HepG2 (cell line): ENCODE measurements around the gene DNAJB2. TPM values are rescaled to one million over a fixed set of nuclear protein-coding genes. Genes with fewer than 3 reads are reported as not detected.
A peak's percentile ranks its signal among the peaks of the same experiment; 100 is the strongest.

ENCODE experiments used
- ATF4 ChIP-seq, 2 experiments: fragments of 450-650 bp in 1 of 2; sonication (generic) in 1 of 2; formaldehyde crosslinking; IDR thresholded peaks; 2 replicates each; pipeline versions ENCODE4 v1.5.0 to v1.8.0; 2020 to 2022; ENCODE audit warnings: mild to moderate bottlenecking in 1 of 2, missing genetic modification reagents in 1 of 2
- FIP1L1 ChIP-seq: fragments of 200-400 bp; formaldehyde crosslinking; IDR thresholded peaks from 2 replicates; pipeline ENCODE4 v1.6.1; 2018; ENCODE audit warnings: low read depth, mild to moderate bottlenecking, low read length, moderate library complexity, borderline replicate concordance; ENCODE audit not compliant: insufficient read depth
- GABPB1 ChIP-seq: IDR thresholded peaks from 2 replicates; pipeline ENCODE4 v1.6.1; 2016; ENCODE audit warnings: mild to moderate bottlenecking, missing genetic modification reagents, moderate library complexity, missing compliant biosample characterization
- HBP1 ChIP-seq: IDR thresholded peaks from 2 replicates; pipeline ENCODE4 v1.6.1; 2016; ENCODE audit warnings: low read depth, control low read depth
- HMGXB4 ChIP-seq, 2 experiments: sonication (generic) in 1 of 2; formaldehyde crosslinking in 1 of 2; IDR thresholded peaks; 2 replicates each; pipeline versions ENCODE4 v1.4.0 to v1.6.1; 2018 to 2020; ENCODE audit warnings: missing genetic modification reagents in 2 of 2, borderline replicate concordance in 1 of 2, low read depth in 1 of 2, mild to moderate bottlenecking in 1 of 2, missing biosample characterization in 1 of 2
- IKZF1 ChIP-seq: fragments of 450-650 bp; IDR thresholded peaks from 2 replicates; pipeline ENCODE4 v1.7.1; 2016
- JARID2 ChIP-seq: sonication (generic); formaldehyde crosslinking; IDR thresholded peaks from 2 replicates; pipeline ENCODE4 v1.8.1; 2023; ENCODE audit warnings: missing genetic modification reagents, inconsistent platforms; ENCODE audit not compliant: insufficient replicate concordance
- JDP2 ChIP-seq: sonication (generic); formaldehyde crosslinking; IDR thresholded peaks from 2 replicates; pipeline ENCODE4 v1.8.1; 2022; ENCODE audit warnings: missing genetic modification reagents, borderline replicate concordance
- KAT2B ChIP-seq: fragments of 150-350 bp; IDR thresholded peaks from 2 replicates; pipeline ENCODE4 v1.6.1; 2014; ENCODE audit warnings: low read depth, low read length, borderline replicate concordance
- KMT2B ChIP-seq: IDR thresholded peaks from 2 replicates; pipeline ENCODE4 v1.6.1; 2016; ENCODE audit warnings: missing genetic modification reagents, missing compliant biosample characterization
- MXD4 ChIP-seq: IDR thresholded peaks from 2 replicates; pipeline ENCODE4 v1.6.1; 2016; ENCODE audit warnings: mild to moderate bottlenecking, missing biosample characterization, missing genetic modification reagents
- MYNN ChIP-seq: sonication (generic); formaldehyde crosslinking; IDR thresholded peaks from 2 replicates; pipeline ENCODE4 v1.4.0; 2020; ENCODE audit warnings: mild to moderate bottlenecking, low read depth, missing genetic modification reagents
- NR2F2 ChIP-seq: IDR thresholded peaks from 2 replicates; pipeline ENCODE4 v1.6.1; 2012; ENCODE audit warnings: low read depth, inconsistent platforms, borderline replicate concordance
- RBM39 ChIP-seq: fragments of 200-400 bp; formaldehyde crosslinking; IDR thresholded peaks from one replicate; pipeline ENCODE4 v1.6.1; 2018; ENCODE audit warnings: antibody characterized with exemption, mild to moderate bottlenecking, low read depth, low read length; ENCODE audit not compliant: poor library complexity, severe bottlenecking
- ZFY ChIP-seq: sonication (generic); formaldehyde crosslinking; IDR thresholded peaks from 2 replicates; pipeline ENCODE4 v1.4.0; 2020; ENCODE audit warnings: missing genetic modification reagents
- ZNF17 ChIP-seq: sonication (generic); formaldehyde crosslinking; IDR thresholded peaks from 2 replicates; pipeline ENCODE4 v1.5.0; 2020; ENCODE audit warnings: mild to moderate bottlenecking, missing genetic modification reagents
- ZNF20 ChIP-seq: sonication (generic); formaldehyde crosslinking; IDR thresholded peaks from 2 replicates; pipeline ENCODE4 v1.4.0; 2020; ENCODE audit warnings: mild to moderate bottlenecking, moderate library complexity, missing genetic modification reagents
- ZNF224 ChIP-seq: sonication (generic); formaldehyde crosslinking; IDR thresholded peaks from 2 replicates; pipeline ENCODE4 v1.5.0; 2020; ENCODE audit warnings: mild to moderate bottlenecking, missing genetic modification reagents
- ZNF354B ChIP-seq: sonication (generic); formaldehyde crosslinking; IDR thresholded peaks from 2 replicates; pipeline ENCODE4 v1.8.0; 2022; ENCODE audit warnings: mild to moderate bottlenecking, missing genetic modification reagents
- ZNF576 ChIP-seq: sonication (generic); formaldehyde crosslinking; IDR thresholded peaks from 2 replicates; pipeline ENCODE4 v1.4.0; 2020; ENCODE audit warnings: mild to moderate bottlenecking, missing genetic modification reagents
- polyA plus RNA-seq, 8 experiments: library from polyadenylated mRNA; depleted of rRNA in 3 of 8; stranded (reverse) in 7 of 8; unstranded in 1 of 8; fragments of >200 nt; fragmentation: Illumina TruSeq in 4 of 8; extraction: Trizol in 4 of 8; gene quantifications; 2 replicates each; pipeline versions ENCODE4 v1.2.1 to v1.2.3, GENCODE V29; 2011 to 2016; ENCODE audit warnings: low read depth in 4 of 8, missing spikeins in 1 of 8, mixed read lengths in 1 of 8; ENCODE audit not compliant: insufficient read depth in 1 of 8
- total RNA-seq, 5 experiments: library from RNA; depleted of rRNA; stranded (reverse); fragments of >200 nt; fragmentation: Illumina TruSeq; extraction: Trizol; gene quantifications; 2 replicates each; pipeline ENCODE4 v1.2.3, GENCODE V29; 2016; ENCODE audit warnings: low read depth in 1 of 5
- TF ChIP-seq, protein P1 (sequence below): sonication (generic); formaldehyde crosslinking; IDR thresholded peaks from 2 replicates; pipeline ENCODE4 v1.5.0; 2020; ENCODE audit warnings: missing genetic modification reagents
- TF ChIP-seq, protein P2 (sequence below): IDR thresholded peaks from 2 replicates; pipeline ENCODE4 v1.6.1; 2016; ENCODE audit warnings: control low read depth

DNAJB2 gene
- total and polyA plus RNA-seq, 2 of the 13 experiments (the other 11 are each of a cell fraction or from before 2014, with no cell fraction given): 21.3 to 31.1 TPM

- TF ChIP-seq KMT2B (CRISPR knock-in tag) (peak; percentile 72), ZNF20 (CRISPR knock-in tag) (no peak), JARID2 (peak; percentile 97), IKZF1 (no peak), ZNF224 (CRISPR knock-in tag) (no peak), ZNF17 (CRISPR knock-in tag) (peak; percentile 59; the same call in 1 of the 2 replicates), JDP2 (CRISPR knock-in tag) (peak; percentile 89; the same call in 1 of the 2 replicates), KAT2B (no peak), MXD4 (CRISPR knock-in tag) (peak; percentile 86; the same call in 1 of the 2 replicates), ATF4 (CRISPR knock-in tag; IDR thresholded peaks at IDR 0.05) (peak in 1 of 2 experiments; percentile 75; a peak in 2 of 4 replicates), RBM39 (no peak), NR2F2 (no peak), MYNN (CRISPR knock-in tag) (peak; percentile 98), HBP1 (peak; percentile 98), ZNF576 (CRISPR knock-in tag) (no peak; the same call in 1 of the 2 replicates), FIP1L1 (no peak), ZNF354B (no peak), HMGXB4 (CRISPR knock-in tag; IDR thresholded peaks at IDR 0.05; ENCODE audit: borderline replicate concordance in 1 of 2, low read depth in 1 of 2) (peak; percentile 41 to 60; a peak in 2 of 4 replicates), GABPB1 (CRISPR knock-in tag) (peak; percentile 73), ZFY (CRISPR knock-in tag) (peak; percentile 62; the same call in 1 of the 2 replicates)
- TF ChIP-seq, protein P1, sequence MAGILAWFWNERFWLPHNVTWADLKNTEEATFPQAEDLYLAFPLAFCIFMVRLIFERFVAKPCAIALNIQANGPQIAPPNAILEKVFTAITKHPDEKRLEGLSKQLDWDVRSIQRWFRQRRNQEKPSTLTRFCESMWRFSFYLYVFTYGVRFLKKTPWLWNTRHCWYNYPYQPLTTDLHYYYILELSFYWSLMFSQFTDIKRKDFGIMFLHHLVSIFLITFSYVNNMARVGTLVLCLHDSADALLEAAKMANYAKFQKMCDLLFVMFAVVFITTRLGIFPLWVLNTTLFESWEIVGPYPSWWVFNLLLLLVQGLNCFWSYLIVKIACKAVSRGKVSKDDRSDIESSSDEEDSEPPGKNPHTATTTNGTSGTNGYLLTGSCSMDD (CRISPR knock-in tag): peak; percentile 78; the same call in 1 of the 2 replicates
- TF ChIP-seq, protein P2, sequence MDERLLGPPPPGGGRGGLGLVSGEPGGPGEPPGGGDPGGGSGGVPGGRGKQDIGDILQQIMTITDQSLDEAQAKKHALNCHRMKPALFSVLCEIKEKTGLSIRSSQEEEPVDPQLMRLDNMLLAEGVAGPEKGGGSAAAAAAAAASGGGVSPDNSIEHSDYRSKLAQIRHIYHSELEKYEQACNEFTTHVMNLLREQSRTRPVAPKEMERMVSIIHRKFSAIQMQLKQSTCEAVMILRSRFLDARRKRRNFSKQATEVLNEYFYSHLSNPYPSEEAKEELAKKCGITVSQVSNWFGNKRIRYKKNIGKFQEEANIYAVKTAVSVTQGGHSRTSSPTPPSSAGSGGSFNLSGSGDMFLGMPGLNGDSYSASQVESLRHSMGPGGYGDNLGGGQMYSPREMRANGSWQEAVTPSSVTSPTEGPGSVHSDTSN (CRISPR knock-in tag): no peak
Measured at GRCh38 chr2:219308142-219309101, 29.3 kb downstream of the DNAJB2 start (continued).
